ENCODE data around the gene KCNT1. TPM values are rescaled to one million over a fixed set of nuclear protein-coding genes. Genes with fewer than 3 reads are reported as not detected.

Gene KCNT1
- total RNA-seq, 1 experiment from 2014 or later, result not detected

- intact Hi-C loops (cut with micrococcal nuclease; ENCODE audit: unreplicated experiment), result loop anchor here (10.0 kb wide), 1 partner anchor 331 kb away; no protein-coding TSS in a partner anchor
- POLR2A ChIA-PET (ENCODE audit: low non-redundant PET), result no interaction called here
- no peaks in the 10 kb centered on the region for H3K9me3 ChIP-seq (ENCODE audit: low read depth, low read length, poor library complexity, severe bottlenecking)
- no peak for DNase-seq (ENCODE audit: low spot score)
- H3K27me3 ChIP-seq (replicated peaks; ENCODE audit: insufficient read depth, low read depth, low read length, poor library complexity), result no peaks in the 10 kb centered on the region
- TF ChIP-seq CTCF (conservative IDR thresholded peaks at IDR 0.05; ENCODE audit: low read depth, low read length) (no peak), EZH2 (IDR thresholded peaks at IDR 0.05; ENCODE audit: borderline replicate concordance, low read depth, low read length, poor library complexity, severe bottlenecking) (no peak)
- peaks cover 4% of the 10 kb centered on the region for H3K4me1 ChIP-seq (ENCODE audit: insufficient read depth, low read length, poor library complexity, severe bottlenecking)
- no peak overlapping the region for H3K27ac ChIP-seq (ENCODE audit: low read depth, low read length, poor library complexity, severe bottlenecking)
- no peak overlapping the region for H3K4me3 ChIP-seq (ENCODE audit: low read depth, low read length, poor library complexity, severe bottlenecking)
- H3K36me3 ChIP-seq (ENCODE audit: insufficient read depth, low read length, poor library complexity, severe bottlenecking), result no peaks in the 10 kb centered on the region
- BruUV-seq (replicated peaks), result no TSS peak
- CTCF ChIA-PET, result no interaction called here
Observed at GRCh38 chr9:135794057-135794335, 92.0 kb downstream of the KCNT1 start.

GRCh38 chr9:135794361-135794885 is 92.4 kb downstream of the KCNT1 start:
- no peaks in the 10 kb centered on the region for H3K9me3 ChIP-seq (ENCODE audit: low read depth, low read length, poor library complexity, severe bottlenecking)
- H3K36me3 ChIP-seq (ENCODE audit: insufficient read depth, low read length, poor library complexity, severe bottlenecking), result no peaks in the 10 kb centered on the region
- TF ChIP-seq CTCF (conservative IDR thresholded peaks at IDR 0.05; ENCODE audit: low read depth, low read length) (no peak), EZH2 (IDR thresholded peaks at IDR 0.05; ENCODE audit: borderline replicate concordance, low read depth, low read length, poor library complexity, severe bottlenecking) (no peak)
- ChIA-PET CTCF (no interaction called here), POLR2A (ENCODE audit: low non-redundant PET) (no interaction called here)
- intact Hi-C loops (cut with micrococcal nuclease; ENCODE audit: unreplicated experiment), result loop anchor here (10.0 kb wide), 1 partner anchor 330 kb away; no protein-coding TSS in a partner anchor
- BruUV-seq (replicated peaks), result no TSS peak
- H3K4me1 ChIP-seq (ENCODE audit: insufficient read depth, low read length, poor library complexity, severe bottlenecking), result peaks cover 4% of the 10 kb centered on the region
- no peak overlapping the region for H3K27ac ChIP-seq (ENCODE audit: low read depth, low read length, poor library complexity, severe bottlenecking)
- H3K4me3 ChIP-seq (ENCODE audit: low read depth, low read length, poor library complexity, severe bottlenecking), result no peak overlapping the region
- no peaks in the 10 kb centered on the region for H3K27me3 ChIP-seq (replicated peaks; ENCODE audit: insufficient read depth, low read depth, low read length, poor library complexity)
- no peak for DNase-seq (ENCODE audit: low spot score)

- Histone ChIP-seq H3K4me1 (ENCODE audit: insufficient read depth, low read length, poor library complexity, severe bottlenecking) (peaks cover 4% of the 10 kb centered on the region), H3K9me3 (ENCODE audit: low read depth, low read length, poor library complexity, severe bottlenecking) (no peaks in the 10 kb centered on the region), H3K27me3 (replicated peaks; ENCODE audit: insufficient read depth, low read depth, low read length, poor library complexity) (no peaks in the 10 kb centered on the region), H3K36me3 (ENCODE audit: insufficient read depth, low read length, poor library complexity, severe bottlenecking) (no peaks in the 10 kb centered on the region), H3K27ac (ENCODE audit: low read depth, low read length, poor library complexity, severe bottlenecking) (no peak overlapping the region), H3K4me3 (ENCODE audit: low read depth, low read length, poor library complexity, severe bottlenecking) (no peak overlapping the region)
- POLR2A ChIA-PET (ENCODE audit: low non-redundant PET), result no interaction called here
- no TSS peak for BruUV-seq (replicated peaks)
- CTCF ChIA-PET, result no interaction called here
- no peak for DNase-seq (ENCODE audit: low spot score)
- TF ChIP-seq EZH2 (IDR thresholded peaks at IDR 0.05; ENCODE audit: borderline replicate concordance, low read depth, low read length, poor library complexity, severe bottlenecking) (no peak), CTCF (conservative IDR thresholded peaks at IDR 0.05; ENCODE audit: low read depth, low read length) (no peak)
- intact Hi-C loops (cut with micrococcal nuclease; ENCODE audit: unreplicated experiment), result loop anchor here (10.0 kb wide), 1 partner anchor 329 kb away; no protein-coding TSS in a partner anchor
Observed at GRCh38 chr9:135795391-135795790, 93.4 kb downstream of the KCNT1 start.
